ENCODE data around the gene AHRR. TPM values are rescaled to one million over a fixed set of nuclear protein-coding genes. Genes with fewer than 3 reads are reported as not detected.

AHRR gene
- total RNA-seq, 1 experiment from 2014 or later = 1.9 TPM

- H3K9me3 ChIP-seq (ENCODE audit: low read length) = no peaks in the 10 kb centered on the region
- H3K27ac ChIP-seq (ENCODE audit: low read length) = no peak overlapping the region
- ATAC-seq = no peak
- H3K4me3 ChIP-seq (ENCODE audit: low read length) = no peak overlapping the region
- no peak for DNase-seq
- H3K36me3 ChIP-seq (ENCODE audit: low read depth, low read length) = no peaks in the 10 kb centered on the region
- TF ChIP-seq EZH2 (IDR thresholded peaks at IDR 0.05; ENCODE audit: low read length, unreplicated experiment) (no peak), EZH2phosphoT487 (IDR thresholded peaks at IDR 0.05; ENCODE audit: borderline replicate concordance, low read length) (no peak)
- TF ChIP-seq, protein P1, sequence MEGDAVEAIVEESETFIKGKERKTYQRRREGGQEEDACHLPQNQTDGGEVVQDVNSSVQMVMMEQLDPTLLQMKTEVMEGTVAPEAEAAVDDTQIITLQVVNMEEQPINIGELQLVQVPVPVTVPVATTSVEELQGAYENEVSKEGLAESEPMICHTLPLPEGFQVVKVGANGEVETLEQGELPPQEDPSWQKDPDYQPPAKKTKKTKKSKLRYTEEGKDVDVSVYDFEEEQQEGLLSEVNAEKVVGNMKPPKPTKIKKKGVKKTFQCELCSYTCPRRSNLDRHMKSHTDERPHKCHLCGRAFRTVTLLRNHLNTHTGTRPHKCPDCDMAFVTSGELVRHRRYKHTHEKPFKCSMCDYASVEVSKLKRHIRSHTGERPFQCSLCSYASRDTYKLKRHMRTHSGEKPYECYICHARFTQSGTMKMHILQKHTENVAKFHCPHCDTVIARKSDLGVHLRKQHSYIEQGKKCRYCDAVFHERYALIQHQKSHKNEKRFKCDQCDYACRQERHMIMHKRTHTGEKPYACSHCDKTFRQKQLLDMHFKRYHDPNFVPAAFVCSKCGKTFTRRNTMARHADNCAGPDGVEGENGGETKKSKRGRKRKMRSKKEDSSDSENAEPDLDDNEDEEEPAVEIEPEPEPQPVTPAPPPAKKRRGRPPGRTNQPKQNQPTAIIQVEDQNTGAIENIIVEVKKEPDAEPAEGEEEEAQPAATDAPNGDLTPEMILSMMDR (conservative IDR thresholded peaks at IDR 0.05; ENCODE audit: low read depth, low read length) = no peak
- intact Hi-C loops (cut with micrococcal nuclease) = no loop called here
- no peaks in the 10 kb centered on the region for H3K9me2 ChIP-seq (replicated peaks; ENCODE audit: low read length)
- CTCF ChIA-PET = no interaction called here
- no peak overlapping the region for H3K4me2 ChIP-seq (ENCODE audit: low read length)
- 0 out of 2 replicates have a peak, but pooled peaks cover 4% of the 10 kb centered on the region for H3K4me1 ChIP-seq (ENCODE audit: insufficient read depth, low read length)
- no peak overlapping the region for H3K9ac ChIP-seq (ENCODE audit: low read length)
- H4K20me1 ChIP-seq (ENCODE audit: low read length) = no peaks in the 10 kb centered on the region
- no TSS peak for BruUV-seq (replicated peaks)
- no peak overlapping the region for H2AFZ ChIP-seq (ENCODE audit: low read length)
- no peaks in the 10 kb centered on the region for H3K79me2 ChIP-seq (ENCODE audit: low read length)
- H3K27me3 ChIP-seq (ENCODE audit: low read length) = no peaks in the 10 kb centered on the region
- no peaks in the 10 kb centered on the region for H3F3A ChIP-seq (ENCODE audit: low read length, unreplicated experiment)
- POLR2A ChIA-PET (ENCODE audit: unreplicated experiment) = no interaction called here
These were observed 94.6 kb downstream of the AHRR start for GRCh38 chr5:415928-416635.

DNA sequence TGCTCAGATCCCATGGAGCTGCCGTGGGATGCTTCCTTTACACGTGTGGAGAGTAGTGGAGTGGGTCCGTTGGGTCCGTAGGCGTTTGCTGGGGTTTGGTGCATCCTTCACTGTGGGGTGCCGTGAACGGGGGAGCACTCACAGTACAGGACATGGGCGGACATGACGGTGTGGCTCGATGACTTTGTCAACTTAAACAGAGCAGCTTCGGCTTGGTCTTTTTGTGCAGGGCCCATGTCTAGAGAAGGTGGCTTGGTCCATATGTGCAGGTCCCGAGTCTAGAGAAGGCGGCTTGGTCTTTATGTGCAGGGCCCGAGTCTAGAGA is 95.1 kb downstream of the AHRR start:
- 0 out of 2 replicates have a peak, but pooled peaks cover 4% of the 10 kb centered on the region for H3K4me1 ChIP-seq (ENCODE audit: insufficient read depth, low read length)
- H3K9ac ChIP-seq (ENCODE audit: low read length) = no peak overlapping the region
- H3F3A ChIP-seq (ENCODE audit: low read length, unreplicated experiment) = no peaks in the 10 kb centered on the region
- no peak overlapping the region for H3K27ac ChIP-seq (ENCODE audit: low read length)
- DNase-seq (no peak), ATAC-seq (no peak)
- no TSS peak for BruUV-seq (replicated peaks)
- no peaks in the 10 kb centered on the region for H4K20me1 ChIP-seq (ENCODE audit: low read length)
- no peaks in the 10 kb centered on the region for H3K9me3 ChIP-seq (ENCODE audit: low read length)
- H3K9me2 ChIP-seq (replicated peaks; ENCODE audit: low read length) = no peaks in the 10 kb centered on the region
- no peak overlapping the region for H3K4me2 ChIP-seq (ENCODE audit: low read length)
- intact Hi-C loops (cut with micrococcal nuclease) = no loop called here
- TF ChIP-seq EZH2phosphoT487 (IDR thresholded peaks at IDR 0.05; ENCODE audit: borderline replicate concordance, low read length) (no peak), EZH2 (IDR thresholded peaks at IDR 0.05; ENCODE audit: low read length, unreplicated experiment) (no peak)
- TF ChIP-seq, protein P1 (conservative IDR thresholded peaks at IDR 0.05; ENCODE audit: low read depth, low read length) = no peak
- no peak overlapping the region for H2AFZ ChIP-seq (ENCODE audit: low read length)
- no peaks in the 10 kb centered on the region for H3K79me2 ChIP-seq (ENCODE audit: low read length)
- ChIA-PET POLR2A (ENCODE audit: unreplicated experiment) (no interaction called here), CTCF (no interaction called here)
- no peaks in the 10 kb centered on the region for H3K36me3 ChIP-seq (ENCODE audit: low read depth, low read length)
- H3K27me3 ChIP-seq (ENCODE audit: low read length) = no peaks in the 10 kb centered on the region
- no peak overlapping the region for H3K4me3 ChIP-seq (ENCODE audit: low read length)

DNA sequence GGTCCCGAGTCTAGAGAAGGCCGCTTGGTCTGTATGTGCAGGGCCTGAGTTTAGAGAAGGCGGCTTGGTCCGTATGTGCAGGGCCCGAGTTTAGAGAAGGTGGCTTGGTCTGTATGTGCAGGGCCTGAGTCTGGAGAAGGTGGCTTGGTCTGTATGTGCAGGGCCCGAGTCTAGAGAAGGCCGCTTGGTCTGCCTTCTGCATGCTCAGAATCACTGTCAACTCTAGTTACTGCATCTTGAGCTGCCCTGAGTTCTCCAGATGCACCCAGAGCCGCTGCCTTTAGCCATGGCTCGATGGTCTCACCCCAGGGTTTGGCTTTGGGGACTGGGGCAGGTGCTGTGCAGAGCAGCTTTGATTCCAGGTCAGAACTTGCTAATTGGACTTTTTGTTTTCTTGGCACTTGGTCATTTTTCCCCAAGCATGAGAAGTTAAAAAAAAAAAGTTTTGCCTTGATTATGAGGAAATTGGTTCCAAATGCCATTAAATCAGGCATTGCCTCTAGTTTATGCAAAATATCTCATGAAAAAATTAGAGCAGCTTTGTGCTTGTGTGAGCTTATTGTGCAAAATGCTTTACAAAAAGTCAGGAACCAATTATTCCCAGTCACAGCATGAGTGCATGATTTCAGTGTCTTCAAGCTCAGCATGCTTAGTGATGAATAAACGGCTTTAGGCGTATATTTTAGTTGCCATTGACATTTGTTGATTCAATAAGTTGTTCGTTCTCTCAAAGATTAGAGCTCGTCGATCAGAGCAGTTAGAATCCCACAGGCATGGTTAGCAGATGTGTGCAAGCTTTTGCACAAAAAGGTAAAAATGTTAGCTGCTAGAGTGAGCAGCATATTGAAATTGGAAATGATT is 96.0 kb downstream of the AHRR start:
- Histone ChIP-seq H2AFZ (ENCODE audit: low read length) (no peak overlapping the region), H3F3A (ENCODE audit: low read length, unreplicated experiment) (no peaks in the 10 kb centered on the region), H3K9me3 (ENCODE audit: low read length) (no peaks in the 10 kb centered on the region), H3K4me2 (ENCODE audit: low read length) (no peak overlapping the region), H4K20me1 (ENCODE audit: low read length) (no peaks in the 10 kb centered on the region), H3K36me3 (ENCODE audit: low read depth, low read length) (no peaks in the 10 kb centered on the region), H3K9me2 (replicated peaks; ENCODE audit: low read length) (no peaks in the 10 kb centered on the region), H3K27ac (ENCODE audit: low read length) (no peak overlapping the region), H3K4me3 (ENCODE audit: low read length) (no peak overlapping the region), H3K9ac (ENCODE audit: low read length) (no peak overlapping the region), H3K27me3 (ENCODE audit: low read length) (no peaks in the 10 kb centered on the region), H3K4me1 (ENCODE audit: insufficient read depth, low read length) (0 out of 2 replicates have a peak, but pooled peaks cover 4% of the 10 kb centered on the region), H3K79me2 (ENCODE audit: low read length) (no peaks in the 10 kb centered on the region)
- CTCF ChIA-PET = no interaction called here
- TF ChIP-seq EZH2 (IDR thresholded peaks at IDR 0.05; ENCODE audit: low read length, unreplicated experiment) (no peak), EZH2phosphoT487 (IDR thresholded peaks at IDR 0.05; ENCODE audit: borderline replicate concordance, low read length) (no peak)
- TF ChIP-seq, protein P1 (conservative IDR thresholded peaks at IDR 0.05; ENCODE audit: low read depth, low read length) = no peak
- DNase-seq (no peak), ATAC-seq (no peak)
- no TSS peak for BruUV-seq (replicated peaks)
- POLR2A ChIA-PET (ENCODE audit: unreplicated experiment) = no interaction called here
- intact Hi-C loops (cut with micrococcal nuclease) = no loop called here
